Prostate gland (tissue), 2 donors: ENCODE results near the gene ASB11.

Experiments used
- POLR2A ChIP-seq: fragments of 450-650 bp; IDR thresholded peaks from one replicate; pipeline ENCODE4 v1.6.1; 2016; ENCODE audit warnings: antibody characterized with exemption, mild to moderate bottlenecking
- POLR2AphosphoS5 ChIP-seq: sonication (generic); formaldehyde crosslinking; IDR thresholded peaks from one replicate; pipeline ENCODE4 v1.6.1; 2017; ENCODE audit warnings: antibody characterized with exemption
- TF ChIP-seq, protein P1 (sequence below), 4 experiments: fragments of 200-600 bp in 2 of 4; fragments of 450-650 bp in 2 of 4; sonication (generic) in 2 of 4; IDR thresholded peaks; 1 replicate in 3 of 4; 2 replicates in 1 of 4; pipeline ENCODE4 v1.5.1; 2016 to 2019; ENCODE audit warnings: antibody characterized with exemption in 4 of 4, mild to moderate bottlenecking in 2 of 4, moderate library complexity in 2 of 4

DNA sequence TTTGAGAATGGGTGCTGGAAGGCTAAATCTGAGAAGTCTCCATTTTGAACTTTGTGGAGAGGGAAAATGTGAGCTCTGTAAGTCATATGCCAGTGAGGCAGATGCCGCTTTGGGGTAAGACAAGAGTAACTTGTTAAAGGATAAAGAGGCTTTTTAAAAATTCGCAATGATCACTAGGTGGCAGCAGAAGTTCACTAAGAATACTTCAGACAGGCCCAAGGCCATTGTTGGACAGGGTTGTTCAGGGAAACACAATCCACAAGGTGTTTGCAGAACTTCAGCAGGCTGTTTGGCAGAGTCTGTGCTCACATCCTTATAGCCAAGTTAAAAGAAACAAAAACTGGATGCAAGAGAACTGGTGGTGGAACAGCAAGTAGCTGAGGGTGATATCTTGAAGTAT, 33.6 kb upstream of the ASB11 start:
- no peak for TF ChIP-seq POLR2A
- TF ChIP-seq, protein P1, sequence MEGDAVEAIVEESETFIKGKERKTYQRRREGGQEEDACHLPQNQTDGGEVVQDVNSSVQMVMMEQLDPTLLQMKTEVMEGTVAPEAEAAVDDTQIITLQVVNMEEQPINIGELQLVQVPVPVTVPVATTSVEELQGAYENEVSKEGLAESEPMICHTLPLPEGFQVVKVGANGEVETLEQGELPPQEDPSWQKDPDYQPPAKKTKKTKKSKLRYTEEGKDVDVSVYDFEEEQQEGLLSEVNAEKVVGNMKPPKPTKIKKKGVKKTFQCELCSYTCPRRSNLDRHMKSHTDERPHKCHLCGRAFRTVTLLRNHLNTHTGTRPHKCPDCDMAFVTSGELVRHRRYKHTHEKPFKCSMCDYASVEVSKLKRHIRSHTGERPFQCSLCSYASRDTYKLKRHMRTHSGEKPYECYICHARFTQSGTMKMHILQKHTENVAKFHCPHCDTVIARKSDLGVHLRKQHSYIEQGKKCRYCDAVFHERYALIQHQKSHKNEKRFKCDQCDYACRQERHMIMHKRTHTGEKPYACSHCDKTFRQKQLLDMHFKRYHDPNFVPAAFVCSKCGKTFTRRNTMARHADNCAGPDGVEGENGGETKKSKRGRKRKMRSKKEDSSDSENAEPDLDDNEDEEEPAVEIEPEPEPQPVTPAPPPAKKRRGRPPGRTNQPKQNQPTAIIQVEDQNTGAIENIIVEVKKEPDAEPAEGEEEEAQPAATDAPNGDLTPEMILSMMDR (IDR thresholded peaks at IDR 0.05) = peak in 3 of 4 experiments; percentile 34 to 67 (median 48)
- TF ChIP-seq POLR2AphosphoS5 = peak; percentile 34
